K562 (cell line): ENCODE measurements around the gene MRFAP1. TPM values are rescaled to one million over a fixed set of nuclear protein-coding genes. Genes with fewer than 3 reads are reported as not detected.
A peak's percentile ranks its signal among the peaks of the same experiment; 100 is the strongest.

Experiments used
- CBX1 ChIP-seq: sonication (generic); IDR thresholded peaks from 2 replicates; pipeline ENCODE4 v1.6.1; 2016; ENCODE audit warnings: antibody characterized with exemption, low read depth, mild to moderate bottlenecking
- DDX20 ChIP-seq: fragments of 450-650 bp; IDR thresholded peaks from 2 replicates; pipeline ENCODE4 v1.6.1; 2016; ENCODE audit warnings: missing genetic modification characterization, low read depth, mild to moderate bottlenecking, missing compliant biosample characterization, moderate library complexity
- FOXK1 ChIP-seq: sonication (generic); formaldehyde crosslinking; IDR thresholded peaks from 2 replicates; pipeline ENCODE4 v1.8.0; 2022; ENCODE audit warnings: missing genetic modification reagents, mild to moderate bottlenecking, borderline replicate concordance
- GTF2A2 ChIP-seq: IDR thresholded peaks from 2 replicates; pipeline ENCODE4 v1.6.1; 2016; ENCODE audit warnings: mild to moderate bottlenecking, missing genetic modification characterization, missing compliant biosample characterization
- KDM1A ChIP-seq, 2 experiments: fragments of 450-650 bp; IDR thresholded peaks; 2 replicates each; pipeline ENCODE4 v1.6.1; 2016; ENCODE audit warnings: mild to moderate bottlenecking in 2 of 2
- MAFF ChIP-seq: IDR thresholded peaks from 2 replicates; pipeline ENCODE4 v1.6.1; 2012; ENCODE audit warnings: low read length, improper control_type of control experiment
- MXI1 ChIP-seq: IDR thresholded peaks from 2 replicates; pipeline ENCODE4 v1.6.1; 2011; ENCODE audit warnings: low read depth, mild to moderate bottlenecking, improper control_type of control experiment, low read length
- NR2C2 ChIP-seq, 2 experiments: fragments of 200-800 bp in 1 of 2; sonication (Bioruptor generic) in 1 of 2; sonication (generic) in 1 of 2; formaldehyde crosslinking in 1 of 2; IDR thresholded peaks; 2 replicates each; pipeline versions ENCODE4 v1.6.1 to v1.8.0; 2016 to 2022; ENCODE audit warnings: mild to moderate bottlenecking in 1 of 2, missing compliant biosample characterization in 1 of 2, missing genetic modification characterization in 1 of 2, missing genetic modification reagents in 1 of 2
- POLR3G ChIP-seq: IDR thresholded peaks from 2 replicates; pipeline ENCODE4 v1.6.1; 2011; ENCODE audit not compliant: insufficient read length, insufficient replicate concordance; ENCODE audit errors: extremely low read depth
- ZC3H8 ChIP-seq: fragments of 450-650 bp; IDR thresholded peaks from 2 replicates; pipeline ENCODE4 v1.6.1; 2017
- ZFP36 ChIP-seq: fragments of 150-350 bp; IDR thresholded peaks from 2 replicates; pipeline ENCODE4 v1.6.1; 2018; ENCODE audit warnings: low read length, low read depth; ENCODE audit not compliant: partially characterized antibody
- ZNF282 ChIP-seq: sonication (generic); formaldehyde crosslinking; IDR thresholded peaks from 2 replicates; pipeline ENCODE4 v1.8.1; 2023; ENCODE audit warnings: missing genetic modification reagents
- ZNF507 ChIP-seq: conservative IDR thresholded peaks from 2 replicates; pipeline ENCODE4 v1.6.1; 2017; ENCODE audit warnings: missing genetic modification characterization, missing compliant biosample characterization
- ZNF785 ChIP-seq: fragments of 250-450 bp; sonication (Bioruptor Pico); IDR thresholded peaks from 2 replicates; pipeline ENCODE4 v1.4.0; 2020; ENCODE audit warnings: mild to moderate bottlenecking
- polyA plus RNA-seq, 8 experiments: library from polyadenylated mRNA; depleted of rRNA in 4 of 8; stranded (reverse) in 5 of 8; unstranded in 3 of 8; fragments of >200 nt; fragmentation: Nextera tagmentation in 2 of 8; fragmentation: Illumina TruSeq in 1 of 8; extraction: Ambion mirVana in 2 of 8; extraction: Trizol in 1 of 8; gene quantifications; 2 replicates each; pipeline versions ENCODE4 v1.2.1 to v1.2.3, GENCODE V29; 2011 to 2014; ENCODE audit warnings: inconsistent platforms in 1 of 8, missing spikeins in 1 of 8
- total RNA-seq, 7 experiments: library from RNA; depleted of rRNA in 6 of 7; stranded (reverse); fragments of >200 nt in 6 of 7; fragmentation: Illumina TruSeq in 2 of 7; extraction: Trizol in 2 of 7; gene quantifications; 2 replicates each; pipeline versions ENCODE4 v1.2.1 to v1.2.3, GENCODE V29; 2011 to 2021; ENCODE audit warnings: low replicate concordance in 1 of 7
- TF ChIP-seq, protein P1 (sequence below): fragments of 150-350 bp; conservative IDR thresholded peaks from 2 replicates; pipeline ENCODE4 v1.6.1; 2014; ENCODE audit warnings: low read length
- TF ChIP-seq, protein P2 (sequence below): fragments of 250-450 bp; sonication (Bioruptor Pico); IDR thresholded peaks from 2 replicates; pipeline ENCODE4 v1.9.0; 2021; ENCODE audit warnings: mild to moderate bottlenecking
- TF ChIP-seq, protein P3 (sequence below): sonication (generic); formaldehyde crosslinking; IDR thresholded peaks from 2 replicates; pipeline ENCODE4 v1.8.0; 2022; ENCODE audit warnings: mild to moderate bottlenecking, missing genetic modification reagents
- TF ChIP-seq, protein P4 (sequence below): fragments of 200-800 bp; sonication (Bioruptor generic); IDR thresholded peaks from 2 replicates; pipeline ENCODE4 v1.6.1; 2017; ENCODE audit warnings: missing genetic modification characterization, missing compliant biosample characterization
- TF ChIP-seq, protein P5 (sequence below), 2 experiments: fragments of 450-650 bp in 1 of 2; IDR thresholded peaks; 2 replicates each; pipeline ENCODE4 v1.6.1; 2011 to 2017; ENCODE audit warnings: low read depth in 2 of 2, antibody characterized with exemption in 1 of 2, borderline replicate concordance in 1 of 2, low read length in 1 of 2, mild to moderate bottlenecking in 1 of 2, mixed read lengths in 1 of 2; ENCODE audit not compliant: control insufficient read depth in 1 of 2

MRFAP1 gene
- total and polyA plus RNA-seq, 9 of the 15 experiments (the other 6 are each of a cell fraction or from before 2014, with no cell fraction given) = 46.0 to 270 (median 151) TPM

DNA sequence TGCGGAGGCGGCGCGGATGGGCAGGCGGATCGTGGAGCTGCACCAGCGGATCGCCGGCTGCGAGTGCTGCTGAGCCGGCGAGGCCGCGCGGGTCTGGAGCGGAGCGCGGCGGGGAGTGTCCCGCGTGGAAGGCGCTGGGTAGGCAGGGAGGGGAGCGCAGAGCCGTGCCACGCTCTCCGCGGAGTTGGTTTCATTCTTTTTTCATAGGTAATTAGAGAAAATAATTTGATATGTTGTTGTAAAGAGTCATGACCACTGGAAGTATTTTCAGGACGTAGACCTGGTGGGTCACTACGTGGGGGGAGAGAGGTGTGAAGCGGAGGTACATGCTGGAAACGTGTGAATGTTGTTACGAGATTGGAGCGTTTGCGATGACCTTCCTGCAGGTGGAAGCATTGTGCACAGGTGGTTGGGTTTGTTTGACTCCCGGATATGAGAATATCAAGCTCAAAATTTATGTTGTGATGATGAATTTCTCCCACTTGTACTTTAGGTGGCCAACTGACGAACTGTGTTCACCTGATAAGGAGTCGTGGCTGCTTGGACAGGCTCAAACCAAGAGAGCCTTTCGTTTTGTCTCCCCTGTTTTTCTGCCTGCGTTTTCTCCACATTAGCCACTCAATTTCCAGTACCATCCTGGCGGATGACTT lies 34.1 kb downstream of the MRFAP1 start (continued):
- TF ChIP-seq, protein P1, sequence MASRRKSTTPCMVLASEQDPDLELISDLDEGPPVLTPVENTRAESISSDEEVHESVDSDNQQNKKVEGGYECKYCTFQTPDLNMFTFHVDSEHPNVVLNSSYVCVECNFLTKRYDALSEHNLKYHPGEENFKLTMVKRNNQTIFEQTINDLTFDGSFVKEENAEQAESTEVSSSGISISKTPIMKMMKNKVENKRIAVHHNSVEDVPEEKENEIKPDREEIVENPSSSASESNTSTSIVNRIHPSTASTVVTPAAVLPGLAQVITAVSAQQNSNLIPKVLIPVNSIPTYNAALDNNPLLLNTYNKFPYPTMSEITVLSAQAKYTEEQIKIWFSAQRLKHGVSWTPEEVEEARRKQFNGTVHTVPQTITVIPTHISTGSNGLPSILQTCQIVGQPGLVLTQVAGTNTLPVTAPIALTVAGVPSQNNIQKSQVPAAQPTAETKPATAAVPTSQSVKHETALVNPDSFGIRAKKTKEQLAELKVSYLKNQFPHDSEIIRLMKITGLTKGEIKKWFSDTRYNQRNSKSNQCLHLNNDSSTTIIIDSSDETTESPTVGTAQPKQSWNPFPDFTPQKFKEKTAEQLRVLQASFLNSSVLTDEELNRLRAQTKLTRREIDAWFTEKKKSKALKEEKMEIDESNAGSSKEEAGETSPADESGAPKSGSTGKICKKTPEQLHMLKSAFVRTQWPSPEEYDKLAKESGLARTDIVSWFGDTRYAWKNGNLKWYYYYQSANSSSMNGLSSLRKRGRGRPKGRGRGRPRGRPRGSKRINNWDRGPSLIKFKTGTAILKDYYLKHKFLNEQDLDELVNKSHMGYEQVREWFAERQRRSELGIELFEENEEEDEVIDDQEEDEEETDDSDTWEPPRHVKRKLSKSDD = no peak
- TF ChIP-seq ZNF282 (CRISPR knock-in tag) (no peak), ZNF785 (no peak), FOXK1 (CRISPR knock-in tag) (no peak), NR2C2 (CRISPR knock-in tag; IDR thresholded peaks at IDR 0.05) (no peak), NR2C2 (tag; IDR thresholded peaks at IDR 0.05) (no peak), CBX1 (no peak), MAFF (no peak), ZC3H8 (no peak), KDM1A (IDR thresholded peaks at IDR 0.05) (no peak; a peak in 2 of 4 replicates), GTF2A2 (tag) (no peak), DDX20 (no peak), POLR3G (no peak), ZFP36 (no peak), MXI1 (no peak), ZNF507 (tag) (no peak)
- TF ChIP-seq, protein P2, sequence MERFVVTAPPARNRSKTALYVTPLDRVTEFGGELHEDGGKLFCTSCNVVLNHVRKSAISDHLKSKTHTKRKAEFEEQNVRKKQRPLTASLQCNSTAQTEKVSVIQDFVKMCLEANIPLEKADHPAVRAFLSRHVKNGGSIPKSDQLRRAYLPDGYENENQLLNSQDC = no peak
- TF ChIP-seq, protein P3, sequence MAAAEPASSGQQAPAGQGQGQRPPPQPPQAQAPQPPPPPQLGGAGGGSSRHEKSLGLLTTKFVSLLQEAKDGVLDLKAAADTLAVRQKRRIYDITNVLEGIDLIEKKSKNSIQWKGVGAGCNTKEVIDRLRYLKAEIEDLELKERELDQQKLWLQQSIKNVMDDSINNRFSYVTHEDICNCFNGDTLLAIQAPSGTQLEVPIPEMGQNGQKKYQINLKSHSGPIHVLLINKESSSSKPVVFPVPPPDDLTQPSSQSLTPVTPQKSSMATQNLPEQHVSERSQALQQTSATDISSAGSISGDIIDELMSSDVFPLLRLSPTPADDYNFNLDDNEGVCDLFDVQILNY = no peak
- TF ChIP-seq, protein P4, sequence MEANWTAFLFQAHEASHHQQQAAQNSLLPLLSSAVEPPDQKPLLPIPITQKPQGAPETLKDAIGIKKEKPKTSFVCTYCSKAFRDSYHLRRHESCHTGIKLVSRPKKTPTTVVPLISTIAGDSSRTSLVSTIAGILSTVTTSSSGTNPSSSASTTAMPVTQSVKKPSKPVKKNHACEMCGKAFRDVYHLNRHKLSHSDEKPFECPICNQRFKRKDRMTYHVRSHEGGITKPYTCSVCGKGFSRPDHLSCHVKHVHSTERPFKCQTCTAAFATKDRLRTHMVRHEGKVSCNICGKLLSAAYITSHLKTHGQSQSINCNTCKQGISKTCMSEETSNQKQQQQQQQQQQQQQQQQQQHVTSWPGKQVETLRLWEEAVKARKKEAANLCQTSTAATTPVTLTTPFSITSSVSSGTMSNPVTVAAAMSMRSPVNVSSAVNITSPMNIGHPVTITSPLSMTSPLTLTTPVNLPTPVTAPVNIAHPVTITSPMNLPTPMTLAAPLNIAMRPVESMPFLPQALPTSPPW (CRISPR knock-in tag) = no peak
- TF ChIP-seq, protein P5, sequence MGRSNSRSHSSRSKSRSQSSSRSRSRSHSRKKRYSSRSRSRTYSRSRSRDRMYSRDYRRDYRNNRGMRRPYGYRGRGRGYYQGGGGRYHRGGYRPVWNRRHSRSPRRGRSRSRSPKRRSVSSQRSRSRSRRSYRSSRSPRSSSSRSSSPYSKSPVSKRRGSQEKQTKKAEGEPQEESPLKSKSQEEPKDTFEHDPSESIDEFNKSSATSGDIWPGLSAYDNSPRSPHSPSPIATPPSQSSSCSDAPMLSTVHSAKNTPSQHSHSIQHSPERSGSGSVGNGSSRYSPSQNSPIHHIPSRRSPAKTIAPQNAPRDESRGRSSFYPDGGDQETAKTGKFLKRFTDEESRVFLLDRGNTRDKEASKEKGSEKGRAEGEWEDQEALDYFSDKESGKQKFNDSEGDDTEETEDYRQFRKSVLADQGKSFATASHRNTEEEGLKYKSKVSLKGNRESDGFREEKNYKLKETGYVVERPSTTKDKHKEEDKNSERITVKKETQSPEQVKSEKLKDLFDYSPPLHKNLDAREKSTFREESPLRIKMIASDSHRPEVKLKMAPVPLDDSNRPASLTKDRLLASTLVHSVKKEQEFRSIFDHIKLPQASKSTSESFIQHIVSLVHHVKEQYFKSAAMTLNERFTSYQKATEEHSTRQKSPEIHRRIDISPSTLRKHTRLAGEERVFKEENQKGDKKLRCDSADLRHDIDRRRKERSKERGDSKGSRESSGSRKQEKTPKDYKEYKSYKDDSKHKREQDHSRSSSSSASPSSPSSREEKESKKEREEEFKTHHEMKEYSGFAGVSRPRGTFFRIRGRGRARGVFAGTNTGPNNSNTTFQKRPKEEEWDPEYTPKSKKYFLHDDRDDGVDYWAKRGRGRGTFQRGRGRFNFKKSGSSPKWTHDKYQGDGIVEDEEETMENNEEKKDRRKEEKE (IDR thresholded peaks at IDR 0.05; ENCODE audit: borderline replicate concordance in 1 of 2, control insufficient read depth in 1 of 2, low read depth in 2 of 2, low read length in 1 of 2) = 0 out of 4 replicates have a peak, but pooled peaks of 1 of the 2 experiments have one; percentile 72
